Measurements from ENCODE around the gene AFAP1L2.

AFAP1L2 gene

DNA sequence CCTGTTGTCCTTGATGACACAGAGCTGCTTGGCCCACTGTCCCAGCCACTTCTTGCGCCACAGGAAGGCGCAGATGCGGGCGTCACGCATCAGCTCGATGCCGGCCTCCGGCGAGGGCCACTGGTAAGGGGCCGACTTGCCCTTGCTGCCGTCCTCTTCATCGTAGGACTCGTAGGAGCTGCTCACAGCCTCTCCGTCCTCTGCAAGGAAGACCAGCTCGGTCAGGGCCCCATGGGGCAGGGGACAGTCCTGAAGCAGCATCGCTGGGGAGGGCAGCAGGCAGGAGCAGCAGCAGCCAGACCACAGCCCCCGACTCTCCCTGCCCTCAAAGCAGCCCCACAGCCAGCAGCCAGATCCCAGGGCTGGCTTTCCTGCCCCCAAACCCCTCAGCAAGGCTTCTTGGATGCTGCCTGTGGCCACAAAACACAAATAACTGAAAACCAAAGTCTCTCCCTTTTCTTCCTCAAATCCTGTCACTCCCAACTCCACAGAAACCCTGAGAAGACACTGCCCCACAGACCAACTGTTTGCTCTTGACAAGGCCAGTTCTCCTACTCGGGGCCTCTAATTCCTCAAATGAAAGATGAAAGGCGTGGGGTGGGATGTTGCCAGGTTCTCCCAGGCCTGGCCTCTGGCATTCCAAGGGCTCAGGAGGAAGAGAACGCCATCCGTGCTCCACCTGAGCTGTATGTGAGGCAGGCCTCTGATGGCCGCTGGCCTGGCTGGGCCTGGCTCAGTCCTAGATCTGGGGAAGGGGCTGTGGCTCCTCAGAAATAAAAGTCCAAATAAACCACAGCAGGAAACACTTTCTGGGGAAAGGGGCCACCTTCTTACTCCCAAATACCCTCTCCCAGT, 88.5 kb downstream of the AFAP1L2 start:
- TF ChIP-seq, protein P1, sequence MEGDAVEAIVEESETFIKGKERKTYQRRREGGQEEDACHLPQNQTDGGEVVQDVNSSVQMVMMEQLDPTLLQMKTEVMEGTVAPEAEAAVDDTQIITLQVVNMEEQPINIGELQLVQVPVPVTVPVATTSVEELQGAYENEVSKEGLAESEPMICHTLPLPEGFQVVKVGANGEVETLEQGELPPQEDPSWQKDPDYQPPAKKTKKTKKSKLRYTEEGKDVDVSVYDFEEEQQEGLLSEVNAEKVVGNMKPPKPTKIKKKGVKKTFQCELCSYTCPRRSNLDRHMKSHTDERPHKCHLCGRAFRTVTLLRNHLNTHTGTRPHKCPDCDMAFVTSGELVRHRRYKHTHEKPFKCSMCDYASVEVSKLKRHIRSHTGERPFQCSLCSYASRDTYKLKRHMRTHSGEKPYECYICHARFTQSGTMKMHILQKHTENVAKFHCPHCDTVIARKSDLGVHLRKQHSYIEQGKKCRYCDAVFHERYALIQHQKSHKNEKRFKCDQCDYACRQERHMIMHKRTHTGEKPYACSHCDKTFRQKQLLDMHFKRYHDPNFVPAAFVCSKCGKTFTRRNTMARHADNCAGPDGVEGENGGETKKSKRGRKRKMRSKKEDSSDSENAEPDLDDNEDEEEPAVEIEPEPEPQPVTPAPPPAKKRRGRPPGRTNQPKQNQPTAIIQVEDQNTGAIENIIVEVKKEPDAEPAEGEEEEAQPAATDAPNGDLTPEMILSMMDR (IDR thresholded peaks at IDR 0.05; ENCODE audit: control extremely low read depth, extremely low read depth, low read depth, missing control alignments): no peak
- ChIA-PET CTCF (interaction anchor here (1.2 to 2.9 kb wide), 4 partner anchors 9 to 63 kb away, joined by 3 to 15 read pairs (median 6); no protein-coding TSS in a partner anchor), POLR2A (no interaction called here)
- DNase-seq (ENCODE audit: extremely low spot score): no peak

DNA sequence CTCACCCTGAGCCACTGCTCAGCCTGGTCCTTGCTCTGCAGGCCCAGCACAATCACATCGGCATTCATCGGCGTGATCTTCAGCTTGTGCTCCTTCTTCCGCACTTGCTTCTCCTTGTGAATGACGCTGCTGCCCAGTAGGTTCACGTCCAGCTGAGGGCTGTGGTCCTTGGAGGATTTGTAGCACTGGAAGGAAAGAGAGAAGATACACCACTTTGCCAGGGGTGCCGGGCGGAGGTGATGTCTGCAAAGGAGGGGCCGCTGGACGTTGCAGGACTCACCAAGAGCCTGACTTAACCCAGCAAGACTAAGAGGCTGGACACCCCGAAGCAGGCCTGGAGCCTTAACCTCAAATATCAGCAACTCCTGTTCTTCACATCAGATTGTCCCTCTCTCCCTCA, 90.4 kb downstream of the AFAP1L2 start:
- TF ChIP-seq, protein P1 (IDR thresholded peaks at IDR 0.05; ENCODE audit: control extremely low read depth, extremely low read depth, low read depth, missing control alignments): no peak
- POLR2A ChIA-PET: no interaction called here
- CTCF ChIA-PET: interaction anchor here (2.3 kb wide), 1 partner anchor 10 kb away, joined by 11 read pairs; no protein-coding TSS in a partner anchor
- DNase-seq (ENCODE audit: extremely low spot score): no peak

DNA sequence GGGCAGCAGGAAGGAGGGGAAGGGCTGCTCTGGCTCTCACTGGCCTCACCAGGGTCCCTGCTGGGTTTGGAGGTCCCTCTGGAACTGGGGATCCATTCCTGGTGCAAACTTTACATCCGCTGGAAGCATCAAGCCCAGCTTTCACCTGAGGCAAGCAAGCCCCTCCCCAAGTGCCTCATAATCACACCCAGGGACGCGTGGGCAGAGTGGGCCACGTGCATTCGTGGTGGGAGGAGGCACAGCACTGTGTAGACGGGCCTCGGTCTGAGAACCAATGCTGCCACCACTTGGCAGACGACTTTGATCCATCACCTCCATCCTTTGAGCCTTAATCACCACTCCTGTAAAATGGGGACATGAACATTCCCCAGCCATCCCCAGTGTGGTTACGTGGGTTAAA, 91.2 kb downstream of the AFAP1L2 start:
- POLR2A ChIA-PET: no interaction called here
- TF ChIP-seq, protein P1 (IDR thresholded peaks at IDR 0.05; ENCODE audit: control extremely low read depth, extremely low read depth, low read depth, missing control alignments): no peak
- no peak for DNase-seq (ENCODE audit: extremely low spot score)
- CTCF ChIA-PET: interaction anchor here (1.1 to 2.3 kb wide), 2 partner anchors 9 to 23 kb away, joined by 3 to 11 read pairs; no protein-coding TSS in a partner anchor

DNA sequence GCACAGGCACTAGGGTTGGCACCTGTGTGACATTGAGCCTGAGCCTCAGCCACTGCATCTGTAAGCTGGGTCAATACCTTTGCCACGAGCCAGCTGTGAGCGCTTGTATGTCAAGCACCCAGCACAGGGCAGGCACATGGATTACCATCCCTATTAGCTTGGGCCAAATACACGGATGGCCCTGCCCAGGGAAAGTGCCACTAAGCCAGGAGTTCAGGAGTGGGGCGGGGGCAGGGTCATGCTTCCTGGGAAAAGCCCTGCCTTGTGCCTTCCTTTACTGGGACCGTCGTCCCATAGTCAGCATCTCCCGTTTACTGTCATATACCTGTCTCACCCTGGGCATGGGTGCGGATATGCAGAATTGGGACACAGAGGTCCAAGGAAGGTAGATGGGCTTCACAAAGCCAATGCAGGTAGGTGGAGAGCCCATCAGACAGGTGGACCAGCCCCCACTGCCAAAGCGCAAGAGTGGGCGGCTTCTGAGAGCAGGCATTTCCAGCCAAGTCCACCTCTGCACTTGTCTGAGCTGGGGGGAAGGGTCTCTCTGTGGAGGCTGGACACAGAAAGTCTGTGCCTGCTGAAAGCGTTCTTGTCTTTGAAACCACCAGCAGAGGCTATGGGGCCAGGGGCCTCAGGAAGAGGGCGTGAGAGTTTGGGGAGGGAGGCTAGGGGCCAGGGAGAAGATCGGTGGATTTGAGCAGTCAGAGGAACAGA, 92.6 kb downstream of the AFAP1L2 start:
- ChIA-PET POLR2A (no interaction called here), CTCF (interaction anchor here (2.3 kb wide), 1 partner anchor 8 kb away, joined by 11 read pairs; no protein-coding TSS in a partner anchor)
- no peak for DNase-seq (ENCODE audit: extremely low spot score)
- TF ChIP-seq, protein P1 (IDR thresholded peaks at IDR 0.05; ENCODE audit: control extremely low read depth, extremely low read depth, low read depth, missing control alignments): no peak

DNA sequence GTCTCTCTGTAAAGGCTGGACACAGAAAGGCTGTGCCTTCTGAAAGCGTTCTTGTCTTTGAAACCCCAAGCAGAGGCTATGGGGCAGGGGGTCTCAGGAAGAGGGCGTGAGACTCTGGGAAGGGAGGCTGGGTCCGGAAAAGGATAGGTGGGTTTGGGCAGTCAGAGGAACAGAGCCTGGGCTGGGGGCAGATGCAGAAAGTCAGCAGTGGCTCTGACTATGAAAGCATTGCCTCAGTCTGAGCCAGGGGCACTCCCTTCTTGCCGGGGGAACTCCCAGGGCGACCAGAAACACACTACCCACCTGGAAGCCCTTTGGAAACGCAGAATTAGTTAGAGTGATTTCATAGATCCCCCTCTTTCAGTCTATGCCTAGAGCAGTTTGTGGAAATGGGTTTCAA, 93.3 kb downstream of the AFAP1L2 start:
- TF ChIP-seq, protein P1 (IDR thresholded peaks at IDR 0.05; ENCODE audit: control extremely low read depth, extremely low read depth, low read depth, missing control alignments): no peak
- POLR2A ChIA-PET: no interaction called here
- CTCF ChIA-PET: no interaction called here

DNA sequence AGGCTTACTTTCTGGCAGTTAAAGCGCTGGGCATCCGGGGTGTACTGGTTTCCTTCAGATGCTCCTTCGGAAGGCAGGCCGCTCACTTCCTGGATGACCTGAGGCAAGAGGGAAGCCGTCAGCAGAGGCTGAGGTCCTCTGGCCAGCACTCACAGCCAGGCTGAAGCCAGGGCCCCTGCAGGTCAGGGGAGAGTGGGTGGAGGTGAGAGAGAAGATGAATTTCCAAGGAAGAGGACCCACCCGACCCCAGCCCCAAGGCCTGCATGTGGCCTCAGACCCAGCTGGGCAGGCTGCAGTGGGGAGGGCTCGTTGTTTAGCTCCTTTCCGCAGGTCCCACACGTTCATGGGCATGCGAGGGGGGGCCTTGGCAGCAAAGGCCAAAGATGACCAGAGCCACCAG, 94.0 kb downstream of the AFAP1L2 start:
- TF ChIP-seq, protein P1 (IDR thresholded peaks at IDR 0.05; ENCODE audit: control extremely low read depth, extremely low read depth, low read depth, missing control alignments): no peak
- ChIA-PET CTCF (no interaction called here), POLR2A (no interaction called here)
- DNase-seq (ENCODE audit: extremely low spot score): no peak

More for the DNA sequence above, 93.3 kb downstream of the AFAP1L2 start:
- no peak for DNase-seq (ENCODE audit: extremely low spot score)

Data from GM10248 (cell line).